HS-5 (cell line): ENCODE results near the gene DNAH14.
"Not testable (repeated sequence)": the region's sequence is repeated elsewhere in the genome, so short reads cannot be mapped to it uniquely, and the experiment has no call there.

Experiments used
- DNase-seq: peaks from one replicate; pipeline ENCODE4 v3.0.0-alpha.2; 2012; ENCODE audit warnings: low read depth

DNAH14 gene

DNA sequence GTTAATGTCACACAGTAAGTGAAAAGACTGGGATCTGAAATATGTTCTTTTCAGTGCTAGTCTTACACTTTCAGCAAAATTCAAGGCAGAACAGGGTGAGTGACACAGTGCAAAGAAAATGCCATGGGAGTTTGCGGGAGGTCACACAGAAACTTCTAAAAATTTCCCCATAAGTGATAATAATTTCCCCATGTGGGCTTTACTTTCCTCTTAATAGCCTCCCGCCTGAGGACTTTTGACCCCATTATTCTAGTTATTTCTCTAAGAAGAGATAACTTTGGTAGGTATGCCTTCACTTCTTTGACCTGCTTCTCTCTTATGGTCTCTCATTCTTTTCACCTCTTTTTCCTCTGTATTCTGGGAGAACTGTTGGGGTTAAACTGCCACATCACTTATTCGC is 8.1 kb upstream of the DNAH14 start:
- no peak for DNase-seq

DNA sequence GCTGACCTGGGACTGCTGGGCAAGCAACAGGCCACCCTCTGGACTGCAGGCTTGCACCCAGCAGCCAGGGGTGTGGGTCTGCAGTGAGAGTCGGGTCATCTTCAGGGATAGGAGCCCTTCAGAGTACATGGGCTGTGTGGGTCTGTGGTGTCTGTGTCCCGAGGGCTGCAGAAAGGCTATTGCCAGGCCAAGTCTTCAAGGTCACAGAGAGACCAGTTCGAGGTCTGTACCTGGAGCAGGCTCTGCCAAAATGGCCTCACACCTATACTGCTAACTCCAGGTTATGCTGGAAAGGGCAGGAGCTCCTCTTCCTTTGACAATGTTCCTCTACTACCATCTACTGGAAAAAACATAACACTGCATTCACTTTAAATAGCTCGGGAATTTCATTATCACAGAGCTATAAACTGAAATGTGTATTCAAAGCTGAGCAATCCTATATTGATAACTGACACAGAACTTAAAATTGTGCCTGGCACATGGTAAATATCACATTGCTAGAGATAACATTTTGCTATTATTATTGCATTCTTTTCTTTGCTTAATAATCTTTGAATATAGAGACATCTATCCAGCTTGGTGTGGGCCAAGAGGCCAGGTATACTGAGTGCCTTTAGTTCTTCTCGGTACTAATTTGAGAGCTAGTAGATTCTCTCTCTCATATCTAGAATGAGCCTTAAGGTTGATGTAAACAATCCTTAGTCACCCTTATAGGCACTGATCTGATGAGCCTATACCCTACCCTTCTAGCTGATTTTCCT is 6.9 kb upstream of the DNAH14 start:
- DNase-seq = peak; percentile 18

- DNase-seq = no peak
These were observed 5.7 kb upstream of the DNAH14 start for GRCh38 chr1:224923726-224924125.

DNA sequence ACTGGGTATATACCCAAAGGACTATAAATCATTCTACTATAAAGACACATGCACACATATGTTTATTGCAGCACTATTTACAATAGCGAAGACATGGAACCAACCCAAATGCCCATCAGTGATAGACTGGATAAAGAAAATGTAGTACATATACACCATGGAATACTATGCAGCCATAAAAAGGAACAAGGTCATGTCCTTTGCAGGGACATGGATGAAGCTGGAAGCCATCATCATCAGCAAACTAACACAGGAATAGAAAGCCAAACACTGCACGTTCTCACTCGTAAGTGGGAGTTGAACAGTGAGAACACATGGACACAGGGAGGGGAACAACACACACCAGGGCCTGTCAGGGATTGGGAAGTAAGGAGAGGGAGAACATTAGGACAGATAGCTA is 1.8 kb upstream of the DNAH14 start:
- not testable (repeated sequence) for DNase-seq

GRCh38 chr1:224928906-224929305 is 569 bp upstream of the DNAH14 start:
- no peak for DNase-seq

DNA sequence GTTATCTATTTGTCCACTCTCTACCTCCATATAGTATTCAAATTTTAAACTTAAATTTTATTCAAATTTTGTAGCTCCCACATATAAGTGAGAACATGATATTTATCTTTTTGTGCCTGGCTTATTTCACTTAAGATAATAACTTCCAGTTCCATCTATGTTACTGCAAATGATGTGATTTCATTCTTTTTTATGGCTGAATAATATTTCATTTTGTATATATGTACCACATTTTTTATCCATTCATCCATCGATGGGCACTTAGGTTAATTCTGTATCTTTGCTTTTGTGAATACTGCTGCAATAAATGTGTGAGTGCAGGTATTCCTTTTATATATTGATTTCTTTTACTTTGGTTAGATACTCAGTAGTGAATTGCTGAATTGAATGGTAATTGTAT is 2.1 kb downstream of the DNAH14 start:
- no peak for DNase-seq

- DNase-seq = no peak
These were observed 3.3 kb downstream of the DNAH14 start for GRCh38 chr1:224932607-224933249.

DNA sequence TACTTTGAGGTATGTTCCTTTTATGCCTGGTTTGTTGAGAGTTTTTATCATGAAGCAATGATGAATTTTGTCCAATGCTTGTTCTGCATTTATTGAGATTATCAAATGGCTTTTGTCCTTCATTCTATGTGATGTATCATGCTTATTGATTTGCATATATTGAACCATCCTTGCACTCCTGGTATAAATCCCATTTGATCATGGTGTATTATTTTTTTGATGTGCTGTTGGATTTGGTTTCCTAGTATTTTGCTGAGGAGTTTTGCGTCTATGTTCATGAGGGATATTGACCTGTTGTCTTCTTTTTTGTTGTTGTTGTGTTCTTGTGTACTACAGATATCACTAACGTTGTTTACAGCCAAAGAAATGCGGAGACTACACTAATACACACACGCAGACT is 4.1 kb downstream of the DNAH14 start:
- DNase-seq = no peak

GRCh38 chr1:224938652-224939051 is 9.2 kb downstream of the DNAH14 start:
- no peak for DNase-seq

GRCh38 chr1:224939844-224940425 is 10.5 kb downstream of the DNAH14 start:
- DNase-seq = no peak

GRCh38 chr1:224940735-224941134 is 11.3 kb downstream of the DNAH14 start:
- DNase-seq = not testable (repeated sequence)

GRCh38 chr1:224945651-224946348 is 16.3 kb downstream of the DNAH14 start:
- not testable (repeated sequence) for DNase-seq

DNA sequence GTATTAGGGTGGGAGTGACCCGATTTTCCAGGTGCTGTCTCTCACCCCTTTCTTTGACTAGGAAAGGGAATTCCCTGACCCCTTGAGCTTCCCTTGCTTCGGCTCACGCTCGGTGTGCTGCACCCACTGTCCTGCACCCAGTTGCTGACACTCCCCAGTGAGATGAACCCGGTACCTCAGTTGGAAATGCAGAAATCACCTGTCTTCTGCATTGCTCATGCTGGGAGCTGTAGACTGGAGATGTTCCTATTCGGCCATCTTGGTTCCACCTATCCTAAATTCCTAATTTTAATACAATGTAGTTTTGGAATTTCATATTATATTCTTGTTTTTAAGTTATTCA is 16.8 kb downstream of the DNAH14 start:
- DNase-seq = not testable (repeated sequence)

DNA sequence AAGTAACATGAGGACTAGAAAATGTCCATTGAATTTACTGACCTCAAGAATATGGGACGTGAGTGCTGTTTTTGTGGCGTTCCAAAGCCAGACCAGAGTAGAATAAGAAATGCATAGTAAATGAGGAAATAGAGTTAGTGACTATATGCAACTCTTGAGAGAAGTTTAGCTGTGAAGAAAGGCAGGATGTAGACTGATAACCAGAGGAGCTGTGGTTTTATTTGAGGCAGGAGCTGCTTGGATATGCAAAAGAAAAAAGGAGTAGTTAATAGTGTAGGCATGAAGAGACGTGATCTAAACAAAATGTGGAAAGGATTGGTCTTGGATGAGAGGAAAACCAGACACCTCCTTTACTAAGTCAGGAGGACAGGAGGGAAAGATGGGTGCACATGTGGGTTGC is 28.2 kb downstream of the DNAH14 start:
- no peak for DNase-seq

DNA sequence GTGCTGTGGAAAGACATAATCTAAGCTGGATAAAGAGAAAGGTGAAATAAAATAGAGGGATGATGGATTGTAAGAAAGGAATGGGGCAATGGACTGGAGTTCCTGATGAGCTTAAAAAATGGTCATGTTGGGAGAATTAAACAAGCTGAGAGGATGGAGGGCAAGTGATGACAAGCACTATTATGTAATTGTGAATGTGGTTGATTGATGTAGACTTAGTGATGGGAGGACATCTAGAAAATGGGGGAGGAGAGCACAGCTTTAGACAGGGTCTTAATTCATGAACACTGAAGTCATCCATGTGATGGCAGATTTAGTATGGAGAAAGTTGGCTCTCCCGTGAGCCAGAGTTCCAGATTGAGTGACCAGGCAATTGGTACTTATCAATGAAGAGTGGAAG is 29.0 kb downstream of the DNAH14 start:
- DNase-seq = no peak

DNA sequence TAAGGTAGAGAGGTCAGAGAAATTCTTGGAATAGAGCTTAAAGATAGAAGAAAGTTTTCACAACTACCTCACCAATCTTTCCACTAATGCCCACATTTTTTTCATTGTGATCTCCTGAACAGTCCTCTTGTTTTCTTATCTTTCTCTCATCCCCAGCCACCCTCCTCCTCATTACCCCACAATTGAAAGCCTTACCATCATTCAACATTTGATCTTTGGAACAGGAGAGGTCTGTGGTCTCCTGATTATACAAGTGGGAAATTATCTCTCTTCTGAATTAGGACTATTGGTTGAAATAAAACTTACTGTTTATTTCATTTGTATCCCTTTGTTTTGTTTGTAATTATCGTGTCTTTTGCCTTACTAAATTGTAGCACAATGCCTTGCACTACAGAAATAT is 29.6 kb downstream of the DNAH14 start:
- DNase-seq = no peak

DNA sequence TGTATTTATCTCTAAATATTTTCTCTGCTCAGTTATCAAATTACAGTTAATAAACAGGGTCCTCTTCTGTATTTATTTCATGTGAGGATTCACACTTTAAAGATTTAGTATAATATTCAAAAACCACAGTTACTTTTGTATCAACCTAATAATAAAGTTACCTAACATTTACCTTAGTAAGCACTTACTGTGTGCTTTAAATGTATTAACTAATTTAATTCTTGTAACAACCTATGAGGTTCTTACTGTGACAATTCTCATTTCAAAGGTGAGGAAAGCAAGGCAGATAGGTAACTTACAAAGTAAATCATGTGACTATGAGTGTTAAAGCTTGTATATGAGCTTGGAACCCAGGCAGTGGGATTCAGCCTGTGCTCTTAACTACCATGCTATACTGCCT is 30.2 kb downstream of the DNAH14 start:
- DNase-seq = no peak

DNA sequence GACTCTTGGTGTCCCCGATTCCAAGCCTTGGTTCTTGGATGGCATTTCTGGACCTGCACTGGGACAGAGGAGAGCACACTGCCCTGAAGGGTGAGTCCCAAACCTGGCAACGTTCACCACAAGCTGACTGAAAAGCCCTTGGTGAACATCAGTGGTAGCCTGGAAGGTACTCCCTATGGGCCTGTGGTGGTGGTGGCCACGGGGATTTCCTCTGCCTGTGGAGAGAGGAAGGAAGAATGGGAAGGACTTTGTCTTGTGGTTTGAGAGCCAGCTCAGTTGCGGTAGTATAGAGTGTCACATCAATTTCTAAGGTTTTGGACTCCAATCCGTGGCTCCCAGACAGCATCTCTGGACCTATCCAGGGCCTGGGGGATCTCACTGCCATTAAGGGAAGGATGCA is 50.7 kb downstream of the DNAH14 start:
- DNase-seq = no peak

DNA sequence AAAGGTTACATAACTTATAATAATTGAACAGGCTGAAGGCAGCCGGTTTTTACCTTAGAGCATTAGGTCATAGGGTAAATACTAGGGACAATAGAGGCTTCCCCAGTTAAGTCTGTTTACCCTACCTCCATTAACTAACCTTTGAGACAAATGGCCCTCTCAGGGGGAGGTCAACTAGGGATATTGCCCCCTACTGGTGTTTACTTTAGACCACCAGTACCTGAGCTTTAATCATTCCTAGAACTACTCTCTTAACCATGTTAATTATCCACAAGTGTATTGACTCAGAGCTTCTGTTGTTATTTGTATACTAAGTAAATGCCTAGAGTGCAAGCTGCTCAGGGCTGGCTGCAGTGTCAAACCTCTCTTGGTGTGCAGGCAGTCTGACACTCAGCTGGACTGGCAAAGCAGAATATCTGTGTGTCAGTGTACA is 52.5 kb downstream of the DNAH14 start:
- DNase-seq = not testable (repeated sequence)

DNA sequence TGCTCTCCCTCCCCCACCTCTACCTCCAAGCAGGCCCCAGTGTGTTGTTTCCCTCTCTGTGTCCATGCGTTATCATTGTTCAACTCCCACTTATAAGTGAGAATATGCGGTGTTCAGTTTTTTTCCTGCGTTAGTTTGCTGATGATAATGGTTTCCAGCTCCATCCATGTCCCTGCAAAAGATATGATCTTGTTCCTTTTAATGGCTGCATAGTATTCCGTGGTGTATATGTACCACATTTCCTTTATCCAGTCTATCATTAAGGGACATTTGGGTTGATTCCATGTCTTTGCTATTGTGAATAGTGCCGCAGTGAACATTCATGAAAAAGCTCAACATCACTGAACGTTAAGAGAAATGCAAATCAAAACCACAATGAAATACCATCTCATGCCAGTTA is 58.6 kb downstream of the DNAH14 start:
- DNase-seq = no peak

DNA sequence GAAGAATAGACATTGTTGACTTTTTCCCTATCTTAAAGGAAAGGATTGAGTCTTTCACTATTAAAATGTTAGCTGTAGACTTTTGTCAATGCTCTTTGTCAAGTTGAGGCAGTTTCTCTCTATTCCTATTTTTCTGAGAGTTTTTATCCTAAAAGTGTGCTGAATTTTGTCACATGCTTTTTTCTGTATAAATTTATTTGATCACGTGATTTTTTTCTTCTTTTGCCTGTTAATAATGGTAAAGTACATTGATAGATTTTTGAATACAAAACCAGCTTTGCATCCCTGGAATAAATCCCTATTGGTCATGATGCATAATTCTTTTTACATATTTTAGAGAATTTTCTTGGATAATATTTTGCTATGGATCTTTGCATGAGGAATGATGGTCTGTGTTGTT is 60.1 kb downstream of the DNAH14 start:
- DNase-seq = no peak

- not testable (repeated sequence) for DNase-seq
These were observed 62.1 kb downstream of the DNAH14 start for GRCh38 chr1:224991550-224991949.

- no peak for DNase-seq
These were observed 66.1 kb downstream of the DNAH14 start for GRCh38 chr1:224995602-224996001.
